Bronchial epithelial cell (primary cell): Measurements from ENCODE around the gene ARID1A. TPM values are rescaled to one million over a fixed set of nuclear protein-coding genes. Genes with fewer than 3 reads are reported as not detected.
"Not testable (repeated sequence)": the region's sequence is repeated elsewhere in the genome, so short reads cannot be mapped to it uniquely, and the experiment has no call there.

ENCODE experiments used
- DNase-seq: peaks from one replicate; pipeline ENCODE4 v3.0.0-alpha.2; 2010; ENCODE audit warnings: low read depth
- FAIRE-seq: peaks from 2 replicates; lab custom pipeline; 2011; peaks lifted over from hg19 to GRCh38; lab: Jason Lieb, UNC
- H3K27me3 ChIP-seq: 2 replicates; pipeline ENCODE4 v1.5.1; 2011; ENCODE audit warnings: low read length; ENCODE audit not compliant: control insufficient read depth, insufficient read depth
- H3K36me3 ChIP-seq: 2 replicates; pipeline ENCODE4 v1.5.1; 2011; ENCODE audit warnings: low read length; ENCODE audit not compliant: control insufficient read depth, insufficient read depth
- H3K4me3 ChIP-seq: 2 replicates; pipeline ENCODE4 v1.5.1; 2011; ENCODE audit warnings: mild to moderate bottlenecking, low read depth, low read length, control low read depth
- CTCF ChIP-seq: IDR thresholded peaks from 2 replicates; pipeline ENCODE4 v1.5.1; 2011; ENCODE audit warnings: mild to moderate bottlenecking, moderate library complexity, low read length, control low read depth, inconsistent platforms; ENCODE audit not compliant: insufficient read depth, severe bottlenecking
- total RNA-seq: library from RNA; depleted of rRNA; stranded (reverse); fragments of >200 nt; gene quantifications from 2 replicates; pipeline ENCODE4 v1.2.1, GENCODE V29; 2014

ARID1A gene
- total RNA-seq, 1 donor from 2014 or later = 8.7 TPM

GRCh38 chr1:26723013-26723991, 27.5 kb downstream of the ARID1A start:
- DNase-seq = peak; percentile 88

GRCh38 chr1:26724118-26724517, 28.3 kb downstream of the ARID1A start:
- DNase-seq = no peak
- H3K27me3 ChIP-seq = no peaks in the 10 kb centered on the region
- FAIRE-seq = no peak
- TF ChIP-seq CTCF = no peak
- no peak overlapping the region for H3K4me3 ChIP-seq
- no peaks in the 10 kb centered on the region for H3K36me3 ChIP-seq

More at GRCh38 chr1:26723013-26723991, 27.5 kb downstream of the ARID1A start:
- Histone ChIP-seq H3K36me3 (no peaks in the 10 kb centered on the region), H3K27me3 (no peaks in the 10 kb centered on the region), H3K4me3 (no peak overlapping the region)
- FAIRE-seq = no peak
- no peak for TF ChIP-seq CTCF

GRCh38 chr1:26724926-26725325, 29.1 kb downstream of the ARID1A start:
- TF ChIP-seq CTCF = no peak
- no peaks in the 10 kb centered on the region for H3K27me3 ChIP-seq
- H3K36me3 ChIP-seq = peaks cover 5% of the 10 kb centered on the region
- no peak for DNase-seq
- no peak for FAIRE-seq
- H3K4me3 ChIP-seq = no peak overlapping the region

DNA sequence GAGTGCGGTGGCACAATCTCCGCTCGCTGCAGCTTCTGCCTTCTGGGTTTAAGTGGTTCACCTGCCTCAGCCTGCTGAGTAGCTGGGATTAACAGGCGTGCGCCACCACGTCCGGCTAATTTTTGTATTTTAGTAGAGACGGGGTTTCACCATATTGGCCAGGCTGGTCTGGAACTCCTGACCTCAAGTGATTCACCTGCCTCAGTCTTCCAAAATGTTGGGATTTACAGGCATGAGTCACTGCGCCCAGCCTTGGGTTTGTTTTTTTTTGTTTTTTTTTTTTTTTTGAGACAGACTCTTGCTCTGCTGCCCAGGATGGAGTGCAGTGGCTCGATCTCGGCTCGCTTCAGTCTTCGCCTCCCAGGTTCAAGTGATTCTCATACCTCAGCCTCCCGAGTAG, 30.1 kb downstream of the ARID1A start:
- not testable (repeated sequence) for H3K4me3 ChIP-seq, DNase-seq, H3K27me3 ChIP-seq, H3K36me3 ChIP-seq, FAIRE-seq

DNA sequence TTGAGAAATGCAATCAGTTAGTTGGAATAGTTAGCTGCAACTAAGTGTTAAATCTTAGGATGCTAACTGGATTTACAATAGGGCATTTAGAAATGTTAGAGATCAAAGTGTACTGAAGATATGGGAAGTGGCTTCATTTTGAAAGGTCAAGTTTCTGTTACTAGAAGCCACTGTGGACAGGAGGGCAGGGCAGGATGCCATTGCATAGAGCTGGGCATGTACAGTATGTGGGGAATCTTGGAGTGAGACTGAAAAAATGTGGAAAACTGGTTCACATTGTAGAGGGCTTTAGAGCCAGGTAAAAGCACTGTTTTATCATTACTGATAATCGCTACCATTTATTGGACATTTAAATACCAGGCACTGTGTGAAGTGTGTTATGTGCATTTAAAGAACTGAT, 31.0 kb downstream of the ARID1A start:
- Histone ChIP-seq H3K36me3 (peaks cover 14% of the 10 kb centered on the region), H3K27me3 (no peaks in the 10 kb centered on the region), H3K4me3 (no peak overlapping the region)
- TF ChIP-seq CTCF = no peak
- DNase-seq = no peak
- FAIRE-seq = no peak

DNA sequence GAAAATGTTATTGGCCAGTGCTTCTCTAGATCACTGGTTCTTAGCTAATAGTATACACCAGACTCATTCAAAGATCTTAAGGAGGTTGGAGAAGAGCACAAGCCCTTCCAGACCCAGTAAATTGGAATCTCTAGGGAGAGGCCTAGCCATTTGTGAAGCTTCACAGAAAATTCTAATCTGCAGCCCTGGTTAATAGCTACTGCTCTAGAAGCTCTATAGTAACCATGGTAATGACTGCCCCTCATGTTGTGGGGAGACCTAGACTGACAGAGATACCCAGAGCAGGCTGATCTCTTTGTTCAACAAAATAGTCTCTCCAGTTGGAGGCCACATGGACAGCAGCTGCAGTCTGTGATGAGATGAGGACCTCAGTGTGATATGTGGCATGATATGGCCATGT, 31.7 kb downstream of the ARID1A start:
- H3K4me3 ChIP-seq = no peak overlapping the region
- TF ChIP-seq CTCF = no peak
- DNase-seq (no peak), FAIRE-seq (no peak)
- H3K27me3 ChIP-seq = no peaks in the 10 kb centered on the region
- peaks cover 16% of the 10 kb centered on the region for H3K36me3 ChIP-seq
